SH-SY5Y (cell line): ENCODE results near the gene GPR31.

Experiments
- GATA2 ChIP-seq: IDR thresholded peaks from 2 replicates; pipeline ENCODE4 v1.6.1; 2011; ENCODE audit warnings: mild to moderate bottlenecking, low read depth, low read length
- GATA3 ChIP-seq: IDR thresholded peaks from 2 replicates; pipeline ENCODE4 v1.6.1; 2011; ENCODE audit warnings: low read depth, mild to moderate bottlenecking, low read length, moderate library complexity

DNA sequence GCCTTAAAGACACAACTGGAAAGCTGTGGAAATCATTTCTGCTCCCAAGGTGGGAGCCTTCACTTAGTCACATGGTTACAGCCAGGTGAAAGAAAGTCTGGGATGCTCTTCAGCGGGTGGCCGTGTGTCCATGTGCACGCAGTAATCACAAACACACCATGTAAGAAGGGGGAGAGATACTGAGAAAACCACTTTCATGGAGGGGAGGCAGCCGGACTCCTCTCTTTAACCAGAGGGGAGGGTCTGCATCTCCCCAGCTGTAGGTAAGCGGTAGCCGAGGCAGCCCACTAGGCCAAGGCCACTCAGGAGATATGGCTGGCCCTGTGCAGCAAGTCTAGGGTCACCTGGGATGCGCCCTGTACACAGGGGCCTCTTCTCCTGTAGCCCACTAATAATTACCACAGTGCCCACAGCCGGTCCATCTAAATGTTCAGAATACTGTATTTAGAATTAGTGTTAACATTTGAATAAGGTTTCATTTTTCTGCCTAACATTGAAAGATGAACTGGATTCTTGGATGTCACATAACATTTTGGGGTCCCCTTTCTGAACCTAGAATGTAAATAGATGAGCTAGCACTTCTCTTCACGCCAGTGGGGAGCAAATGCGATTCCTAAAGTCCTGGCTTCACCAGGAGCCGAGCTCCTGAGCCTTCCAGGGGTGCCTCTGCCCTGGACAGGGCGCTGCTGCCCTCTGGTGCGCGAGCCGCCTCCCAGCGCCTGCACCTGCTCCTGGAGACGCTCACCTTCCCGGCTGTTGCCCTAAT is 15.9 kb downstream of the GPR31 start:
- TF ChIP-seq GATA2, result no peak
- TF ChIP-seq GATA3, result no peak
